Right kidney (tissue), 9 donors: Measurements from ENCODE around the gene MATR3.
A peak's percentile ranks its signal among the peaks of the same experiment; 100 is the strongest.

Experiments
- DNase-seq: peaks from one replicate; pipeline ENCODE4 v3.0.0-alpha.2; 2016
- long read RNA-seq, 8 donors: transcript quantifications; one replicate each; lab custom pipeline, GENCODE V29; 2026

Gene MATR3, protein sequence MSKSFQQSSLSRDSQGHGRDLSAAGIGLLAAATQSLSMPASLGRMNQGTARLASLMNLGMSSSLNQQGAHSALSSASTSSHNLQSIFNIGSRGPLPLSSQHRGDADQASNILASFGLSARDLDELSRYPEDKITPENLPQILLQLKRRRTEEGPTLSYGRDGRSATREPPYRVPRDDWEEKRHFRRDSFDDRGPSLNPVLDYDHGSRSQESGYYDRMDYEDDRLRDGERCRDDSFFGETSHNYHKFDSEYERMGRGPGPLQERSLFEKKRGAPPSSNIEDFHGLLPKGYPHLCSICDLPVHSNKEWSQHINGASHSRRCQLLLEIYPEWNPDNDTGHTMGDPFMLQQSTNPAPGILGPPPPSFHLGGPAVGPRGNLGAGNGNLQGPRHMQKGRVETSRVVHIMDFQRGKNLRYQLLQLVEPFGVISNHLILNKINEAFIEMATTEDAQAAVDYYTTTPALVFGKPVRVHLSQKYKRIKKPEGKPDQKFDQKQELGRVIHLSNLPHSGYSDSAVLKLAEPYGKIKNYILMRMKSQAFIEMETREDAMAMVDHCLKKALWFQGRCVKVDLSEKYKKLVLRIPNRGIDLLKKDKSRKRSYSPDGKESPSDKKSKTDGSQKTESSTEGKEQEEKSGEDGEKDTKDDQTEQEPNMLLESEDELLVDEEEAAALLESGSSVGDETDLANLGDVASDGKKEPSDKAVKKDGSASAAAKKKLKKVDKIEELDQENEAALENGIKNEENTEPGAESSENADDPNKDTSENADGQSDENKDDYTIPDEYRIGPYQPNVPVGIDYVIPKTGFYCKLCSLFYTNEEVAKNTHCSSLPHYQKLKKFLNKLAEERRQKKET
- long read RNA-seq, donor 1, full-length matches to known transcripts: 52 of 471 reads
- long read RNA-seq, donor 1, partial matches to known transcripts: 412 of 471 reads
- long read RNA-seq, donor 1, other reads (novel, unspliced or antisense): 7 of 471 reads
- long read RNA-seq, donor 2, full-length matches to known transcripts: 23 of 208 reads
- long read RNA-seq, donor 2, partial matches to known transcripts: 185 of 208 reads
- long read RNA-seq, donor 2, other reads (novel, unspliced or antisense): 0 of 208 reads
- long read RNA-seq, donor 3, full-length matches to known transcripts: 27 of 148 reads
- long read RNA-seq, donor 3, partial matches to known transcripts: 121 of 148 reads
- long read RNA-seq, donor 3, other reads (novel, unspliced or antisense): 0 of 148 reads
- long read RNA-seq, donor 4, full-length matches to known transcripts: 25 of 357 reads
- long read RNA-seq, donor 4, partial matches to known transcripts: 332 of 357 reads
- long read RNA-seq, donor 4, other reads (novel, unspliced or antisense): 0 of 357 reads
- long read RNA-seq, donor 5, full-length matches to known transcripts: 43 of 311 reads
- long read RNA-seq, donor 5, partial matches to known transcripts: 263 of 311 reads
- long read RNA-seq, donor 5, other reads (novel, unspliced or antisense): 5 of 311 reads
- long read RNA-seq, donor 6, full-length matches to known transcripts: 33 of 232 reads
- long read RNA-seq, donor 6, partial matches to known transcripts: 199 of 232 reads
- long read RNA-seq, donor 6, other reads (novel, unspliced or antisense): 0 of 232 reads
- long read RNA-seq, donor 7, full-length matches to known transcripts: 44 of 452 reads
- long read RNA-seq, donor 7, partial matches to known transcripts: 408 of 452 reads
- long read RNA-seq, donor 7, other reads (novel, unspliced or antisense): 0 of 452 reads
- long read RNA-seq, donor 8, full-length matches to known transcripts: 50 of 235 reads
- long read RNA-seq, donor 8, partial matches to known transcripts: 185 of 235 reads
- long read RNA-seq, donor 8, other reads (novel, unspliced or antisense): 0 of 235 reads

DNA sequence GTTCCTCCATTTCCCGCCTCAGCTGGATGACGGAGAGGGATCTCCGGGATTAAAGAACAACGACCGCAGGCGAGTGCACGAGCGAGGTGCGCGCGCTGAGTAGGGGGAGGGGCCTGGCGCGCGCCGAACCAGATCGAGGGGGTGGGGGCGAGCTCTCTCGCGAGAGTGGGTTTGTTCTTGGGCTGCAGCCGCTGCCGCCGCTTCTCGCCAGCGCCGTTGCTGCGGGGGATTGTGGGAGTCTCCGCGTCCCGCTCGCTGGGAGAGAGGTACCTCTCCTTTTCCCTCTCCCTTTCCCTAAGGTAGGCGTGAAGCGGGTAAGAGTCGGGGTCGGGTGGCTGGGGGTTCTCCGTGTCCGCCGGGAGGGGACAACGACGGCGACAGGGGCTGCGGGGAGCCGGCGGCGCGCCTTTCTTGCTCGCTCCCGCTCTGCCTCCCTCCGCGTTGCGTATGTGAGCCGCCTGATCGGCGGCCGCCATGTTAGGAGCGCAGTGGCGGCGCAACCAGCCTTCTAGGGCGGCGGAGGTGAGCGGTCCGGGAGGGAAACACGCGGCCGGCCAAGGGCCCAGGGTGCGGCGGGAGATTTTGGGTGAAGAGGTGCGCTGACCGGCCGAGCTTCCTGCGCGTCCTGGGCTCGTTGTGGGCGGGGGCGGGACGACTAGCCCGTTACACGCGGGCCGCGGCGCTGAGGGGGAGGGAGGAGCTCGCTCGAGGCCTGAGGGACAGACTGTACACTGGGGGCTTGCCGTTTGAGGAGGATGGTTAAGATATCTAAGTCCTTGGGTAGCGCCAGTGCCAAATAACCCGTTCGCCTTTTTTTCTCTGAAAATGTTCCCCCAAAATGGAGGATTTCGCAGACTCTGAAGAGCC lies at the start of gene MATR3:
MATR3 (plus strand) TSS at position 234 of the 867 bp plus-strand sequence. CDS start 13,676 bp downstream, outside the sequence.
- peak; percentile 100 for DNase-seq

DNA sequence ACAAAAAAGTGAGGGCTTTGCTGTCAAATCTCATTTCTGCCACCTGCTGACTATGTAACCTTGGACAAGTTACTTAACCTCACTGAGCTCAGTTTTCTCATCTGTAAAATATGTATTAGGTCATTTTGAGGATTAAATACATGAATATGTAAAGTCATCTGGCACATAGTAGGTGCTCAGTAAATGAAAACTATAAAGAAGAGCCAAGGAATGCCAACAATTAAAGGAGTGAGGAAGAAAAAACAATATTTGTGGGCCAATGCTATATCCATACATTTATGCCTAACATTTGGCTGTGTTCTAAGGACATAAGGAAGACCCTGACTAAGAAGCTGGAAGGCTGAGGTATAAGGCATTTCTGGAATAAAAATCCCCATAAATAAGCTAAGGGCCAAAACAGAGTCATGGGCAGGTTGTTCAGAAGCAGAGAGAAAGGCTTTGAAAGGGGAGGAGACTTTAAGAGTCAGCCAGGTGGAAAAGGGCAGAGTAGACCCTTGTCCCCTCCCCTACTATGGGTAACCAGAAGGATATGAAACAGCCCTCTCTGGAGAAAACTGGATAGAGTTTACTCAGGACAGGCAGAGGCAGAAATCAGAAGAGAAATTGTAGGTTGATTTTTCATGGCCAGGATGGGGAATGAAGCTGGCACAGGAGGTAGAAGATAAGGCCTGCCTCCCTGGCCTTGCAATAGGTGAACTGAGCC lies 47.8 kb upstream of the MATR3 start:
- DNase-seq: no peak

DNA sequence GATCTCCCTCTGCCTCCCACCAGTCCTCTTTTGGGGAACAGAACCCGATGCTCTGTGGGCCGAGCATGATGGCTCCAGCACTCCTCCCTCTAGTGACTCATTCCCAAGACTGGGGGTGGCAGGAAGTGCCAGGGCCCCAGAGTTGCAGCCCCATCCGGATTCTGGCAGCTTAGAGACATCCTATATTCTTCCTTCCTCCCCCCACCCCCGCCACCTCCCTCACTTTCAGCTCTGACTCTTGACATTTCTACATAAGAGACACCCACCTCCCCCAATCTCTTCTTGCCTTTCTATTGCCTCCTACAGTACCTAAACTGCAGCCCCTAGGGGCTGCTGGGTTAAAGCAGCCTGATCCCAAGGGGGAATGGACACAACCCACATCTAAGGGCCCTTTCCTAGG lies 47.1 kb upstream of the MATR3 start:
- DNase-seq: peak; percentile 19

DNA sequence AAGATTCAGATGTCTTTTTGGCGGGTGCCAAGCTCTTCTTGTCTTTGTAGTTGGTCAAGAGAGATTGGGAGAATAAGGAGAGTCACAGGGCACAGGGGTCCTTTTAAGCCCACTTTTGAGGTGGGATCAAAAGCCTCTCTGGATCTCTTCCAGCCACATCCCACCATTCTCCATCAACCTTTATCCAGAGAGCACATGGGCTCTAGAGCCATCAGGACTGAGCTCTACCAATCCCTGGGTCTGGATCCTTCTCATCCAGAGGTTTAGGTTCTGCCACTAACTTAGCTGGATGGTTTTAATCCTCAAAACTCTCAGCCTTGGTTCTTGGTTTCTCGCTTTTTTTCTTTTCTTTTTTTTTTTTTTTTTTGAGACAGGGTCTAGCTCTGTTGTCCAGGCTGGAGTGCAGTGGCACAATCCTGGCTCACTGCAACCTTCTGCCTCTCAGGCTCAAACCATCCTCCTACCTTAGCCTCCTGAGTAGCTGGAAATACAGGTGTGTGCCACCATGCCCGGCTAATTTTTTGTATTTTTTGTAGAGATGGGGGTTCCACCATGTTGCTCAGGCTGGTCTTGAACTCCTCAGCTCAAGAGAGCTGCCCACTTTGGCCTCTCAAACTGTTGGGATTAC lies 44.6 kb upstream of the MATR3 start:
- no peak for DNase-seq

DNA sequence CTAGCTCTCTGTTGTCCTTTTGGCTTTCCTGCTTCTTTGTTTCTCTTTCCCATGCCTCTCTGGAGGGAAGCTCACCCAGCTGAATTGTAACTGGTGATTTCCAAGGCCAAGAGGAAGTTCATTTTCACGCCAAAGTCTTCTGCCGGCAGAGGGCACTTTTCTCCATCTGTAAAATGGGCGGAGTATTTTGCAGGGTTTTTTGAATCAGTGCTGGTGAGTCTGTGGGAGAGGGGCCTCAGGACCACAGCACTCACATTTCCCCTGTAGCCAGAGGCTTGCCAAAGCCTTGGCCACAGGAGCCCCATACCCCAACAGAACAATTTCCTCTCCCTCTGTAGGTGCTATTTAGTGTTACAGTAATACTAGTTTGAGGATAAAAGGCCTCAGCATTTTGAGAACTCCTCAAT lies 42.3 kb upstream of the MATR3 start:
- no peak for DNase-seq

DNA sequence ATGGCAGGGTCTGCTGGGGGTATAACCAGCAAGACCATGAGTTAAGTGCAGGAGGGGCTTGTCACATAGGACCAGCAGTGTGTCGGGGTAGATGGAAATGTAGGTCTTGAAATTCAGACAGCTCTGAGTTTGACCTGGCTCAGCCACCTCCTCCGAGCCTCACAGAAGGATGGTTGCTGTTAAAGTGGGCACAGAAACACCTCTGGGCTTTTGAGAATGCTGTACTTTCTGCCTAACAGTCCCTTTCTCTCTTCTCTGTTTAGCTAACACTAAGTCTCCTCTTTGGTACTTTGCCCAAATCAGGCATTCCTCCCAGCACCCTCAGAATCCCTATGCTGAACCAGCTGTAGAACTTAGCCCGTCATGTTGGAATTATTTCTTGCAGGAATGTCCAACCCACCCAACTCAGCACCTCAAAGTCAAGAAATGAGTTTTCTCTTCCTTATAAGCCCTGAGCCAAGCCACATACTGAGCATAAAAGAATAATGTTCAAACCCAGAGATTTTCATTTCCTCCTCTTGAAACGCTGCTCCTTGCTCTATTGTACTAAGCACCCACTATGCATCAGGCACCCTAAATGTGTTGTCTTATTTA lies 41.7 kb upstream of the MATR3 start:
- DNase-seq: no peak

DNA sequence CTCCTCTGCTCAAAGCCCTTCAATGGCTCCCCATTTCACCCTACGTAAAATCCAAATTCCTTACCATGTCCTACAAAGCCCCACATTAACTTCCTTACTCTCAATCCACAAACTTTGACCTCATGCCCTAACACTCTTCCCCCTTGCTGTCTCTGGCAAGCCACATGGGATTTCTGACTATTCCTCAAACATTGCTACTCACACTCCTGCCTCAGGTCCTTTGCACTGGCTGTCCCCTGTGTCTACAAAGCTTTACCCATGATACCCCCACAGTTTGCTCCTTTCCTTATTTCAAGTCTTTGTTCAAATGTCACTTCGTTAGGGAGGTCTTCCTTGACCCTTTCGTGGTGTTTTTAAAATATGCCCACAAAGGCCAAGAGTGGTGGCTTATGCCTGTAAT lies 40.4 kb upstream of the MATR3 start:
- no peak for DNase-seq

DNA sequence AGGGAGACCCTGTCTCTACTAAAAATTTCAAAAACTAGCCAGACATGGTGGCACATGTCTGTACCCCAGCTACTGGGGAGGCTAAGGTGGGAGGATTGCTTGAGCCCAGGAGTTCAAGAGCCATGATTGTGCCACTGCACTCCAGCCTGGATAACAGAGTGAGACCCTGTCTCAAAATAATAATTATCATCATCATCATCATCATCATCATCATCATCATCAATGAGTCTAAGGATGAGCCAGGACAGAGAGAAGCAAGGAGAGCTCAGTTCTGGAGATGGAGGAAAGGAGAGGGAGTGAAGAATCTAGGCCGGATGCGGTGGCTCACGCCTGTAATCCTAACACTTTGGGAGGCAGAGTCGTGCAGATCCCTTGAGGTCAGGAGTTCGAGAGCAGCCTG lies 36.7 kb upstream of the MATR3 start:
- no peak for DNase-seq

DNA sequence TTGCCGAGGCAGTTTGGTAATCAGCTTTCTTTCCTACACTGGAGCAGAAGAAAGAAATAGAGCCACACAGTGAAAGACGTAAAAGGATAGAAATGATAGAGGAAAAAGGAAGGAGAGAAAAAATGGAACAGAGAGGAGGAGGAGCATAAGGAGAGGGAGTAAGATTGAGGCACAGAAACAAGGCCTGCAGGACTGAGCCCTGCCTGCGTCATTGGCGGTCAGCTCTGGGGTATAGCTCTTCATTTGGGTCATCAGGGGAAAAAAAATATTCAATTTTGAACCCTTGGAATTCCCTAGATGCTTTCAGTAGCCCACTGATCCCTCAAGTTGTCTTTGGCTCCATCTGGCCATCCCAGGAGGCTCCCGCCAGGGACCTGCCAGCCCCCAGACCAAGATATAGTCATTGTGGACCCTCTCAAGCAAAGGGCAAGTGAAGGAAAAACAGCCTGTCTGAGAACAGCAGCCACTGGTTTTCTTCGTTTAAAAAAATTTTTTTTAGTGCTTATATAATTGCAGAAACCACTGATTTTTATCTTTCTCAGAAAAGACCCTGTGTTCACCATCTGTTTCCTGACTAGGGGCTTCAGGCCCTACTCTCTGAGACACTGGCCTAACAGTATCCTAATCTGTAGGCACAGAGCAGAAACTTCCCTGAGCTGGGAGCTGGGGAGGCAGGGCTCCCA lies 31.3 kb upstream of the MATR3 start:
- DNase-seq: peak; percentile 16

DNA sequence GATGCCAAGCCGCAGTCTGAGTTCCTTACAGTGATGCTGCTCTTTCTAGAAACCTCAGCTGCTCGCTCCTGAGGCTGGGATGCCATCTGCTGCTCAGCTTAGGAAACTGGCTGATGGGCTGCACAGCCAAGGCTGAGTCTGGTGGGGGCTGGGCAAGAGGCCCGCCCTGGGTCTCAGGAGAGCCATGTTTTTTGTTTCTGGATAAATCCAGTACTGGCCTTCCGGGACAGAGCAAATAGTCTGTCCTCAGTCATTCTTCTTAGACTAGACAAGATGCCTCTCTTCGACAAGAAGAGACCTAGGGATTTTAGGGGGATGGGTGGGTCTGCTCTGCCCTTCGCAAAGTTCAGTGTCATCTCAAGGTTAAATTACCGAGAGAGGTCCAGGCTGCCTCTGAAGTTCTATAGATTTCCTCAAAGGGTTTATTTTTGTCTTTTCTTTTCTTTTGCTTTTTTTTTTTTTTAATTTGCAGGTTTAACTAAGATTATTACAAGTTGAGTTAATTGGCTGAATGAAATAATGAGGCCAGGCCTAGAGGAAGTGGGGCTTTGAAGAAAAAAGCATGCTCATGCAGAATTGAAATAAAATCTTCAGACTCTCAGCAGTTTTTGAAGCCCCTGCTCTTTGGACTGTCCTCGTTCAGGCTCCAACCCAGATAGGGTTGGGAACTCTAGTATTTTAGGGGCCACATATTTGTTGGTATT lies 30.6 kb upstream of the MATR3 start:
- peak; percentile 74 for DNase-seq

DNA sequence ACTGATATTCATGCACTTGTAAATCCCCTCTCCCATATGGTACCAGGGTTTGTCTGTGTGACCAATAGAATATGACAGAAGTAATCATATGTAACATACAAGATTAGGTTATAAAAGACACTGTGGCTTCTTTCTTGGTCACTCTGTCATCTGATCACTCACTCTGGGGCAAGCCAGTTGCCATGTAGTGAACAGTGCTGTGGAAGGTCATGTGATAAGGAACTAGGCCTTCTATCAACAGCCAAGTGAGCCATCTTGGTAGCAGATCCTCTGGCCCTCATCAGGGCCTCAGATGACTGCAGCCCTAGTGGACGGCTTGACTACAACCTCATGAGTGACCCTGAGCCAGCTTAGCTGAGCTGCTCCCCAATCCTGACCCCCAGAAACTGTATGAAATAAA lies 30.0 kb upstream of the MATR3 start:
- no peak for DNase-seq

DNA sequence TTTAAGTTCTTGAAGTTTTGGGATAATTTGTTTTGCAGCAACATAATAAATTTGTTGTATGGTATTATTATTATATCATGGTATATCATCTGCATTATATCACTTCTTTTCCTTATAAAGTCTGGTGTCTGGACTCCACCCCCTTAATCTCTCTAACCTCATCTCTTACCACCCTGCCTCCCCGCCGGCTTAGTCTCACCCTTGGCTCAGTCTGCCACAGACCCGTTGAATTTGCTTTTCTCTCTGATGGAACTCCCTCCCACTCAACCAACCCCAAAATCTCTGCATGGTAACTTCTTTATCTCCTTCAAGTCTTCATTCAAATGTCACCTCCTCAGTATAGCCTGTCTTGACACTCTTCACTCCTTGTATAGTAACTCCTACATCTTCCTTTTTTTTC lies 29.6 kb upstream of the MATR3 start:
- no peak for DNase-seq

DNA sequence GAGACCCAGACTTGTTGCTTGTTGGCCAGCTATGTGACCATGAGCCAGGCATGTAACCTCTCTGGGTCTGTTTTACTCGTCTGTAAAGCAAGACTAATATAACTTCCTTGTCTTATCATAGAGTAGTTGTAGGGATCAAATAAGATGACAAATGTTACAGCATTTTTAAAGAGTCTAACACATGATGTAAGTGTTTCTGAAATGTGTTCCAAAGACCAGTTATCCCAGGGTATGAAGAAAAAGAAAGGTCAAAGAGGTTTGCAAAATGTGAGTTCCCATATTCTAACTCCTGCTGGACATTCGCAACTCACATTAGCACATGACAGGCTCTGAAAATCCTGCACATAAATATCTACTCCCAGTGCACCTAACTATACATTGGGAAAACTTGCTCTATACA lies 28.5 kb upstream of the MATR3 start:
- DNase-seq: no peak

DNA sequence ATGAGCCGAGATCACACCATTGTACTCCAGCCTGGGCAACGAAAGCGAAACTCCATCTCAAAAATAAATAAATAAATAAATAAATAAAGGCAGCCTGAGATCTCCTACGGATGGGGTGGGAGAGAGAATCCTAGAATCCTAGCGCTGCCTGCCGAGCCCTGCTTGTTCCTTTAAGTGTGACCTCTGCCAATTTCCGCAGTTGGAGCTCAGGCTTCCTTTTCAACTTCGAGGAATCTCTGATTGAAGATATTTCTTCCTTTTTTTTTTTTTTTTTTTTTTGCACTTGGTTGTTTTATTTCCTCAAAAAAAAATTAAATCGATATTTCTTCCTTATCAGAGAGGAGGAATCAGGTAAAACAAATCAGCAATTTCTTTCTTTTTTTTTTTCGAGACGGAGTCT lies 27.3 kb upstream of the MATR3 start:
- no peak for DNase-seq

DNA sequence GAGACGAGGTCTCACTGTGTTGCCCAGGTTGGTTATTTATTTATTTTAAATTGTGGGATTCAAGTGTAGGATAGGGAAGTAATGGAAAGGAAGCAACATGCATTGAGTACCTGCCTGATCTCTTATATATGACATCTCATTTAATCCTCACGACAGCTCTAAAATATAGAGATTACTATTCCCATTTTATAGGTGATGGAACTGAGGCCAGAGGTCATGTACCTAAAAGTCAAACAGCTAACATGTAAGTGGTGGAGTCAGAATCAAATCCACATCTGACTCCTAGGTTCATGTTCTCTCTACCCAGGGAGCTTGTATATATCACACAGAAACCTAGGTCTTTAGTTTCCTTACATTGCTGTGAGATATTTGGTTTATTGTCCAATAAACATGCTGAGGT lies 26.1 kb upstream of the MATR3 start:
- no peak for DNase-seq

DNA sequence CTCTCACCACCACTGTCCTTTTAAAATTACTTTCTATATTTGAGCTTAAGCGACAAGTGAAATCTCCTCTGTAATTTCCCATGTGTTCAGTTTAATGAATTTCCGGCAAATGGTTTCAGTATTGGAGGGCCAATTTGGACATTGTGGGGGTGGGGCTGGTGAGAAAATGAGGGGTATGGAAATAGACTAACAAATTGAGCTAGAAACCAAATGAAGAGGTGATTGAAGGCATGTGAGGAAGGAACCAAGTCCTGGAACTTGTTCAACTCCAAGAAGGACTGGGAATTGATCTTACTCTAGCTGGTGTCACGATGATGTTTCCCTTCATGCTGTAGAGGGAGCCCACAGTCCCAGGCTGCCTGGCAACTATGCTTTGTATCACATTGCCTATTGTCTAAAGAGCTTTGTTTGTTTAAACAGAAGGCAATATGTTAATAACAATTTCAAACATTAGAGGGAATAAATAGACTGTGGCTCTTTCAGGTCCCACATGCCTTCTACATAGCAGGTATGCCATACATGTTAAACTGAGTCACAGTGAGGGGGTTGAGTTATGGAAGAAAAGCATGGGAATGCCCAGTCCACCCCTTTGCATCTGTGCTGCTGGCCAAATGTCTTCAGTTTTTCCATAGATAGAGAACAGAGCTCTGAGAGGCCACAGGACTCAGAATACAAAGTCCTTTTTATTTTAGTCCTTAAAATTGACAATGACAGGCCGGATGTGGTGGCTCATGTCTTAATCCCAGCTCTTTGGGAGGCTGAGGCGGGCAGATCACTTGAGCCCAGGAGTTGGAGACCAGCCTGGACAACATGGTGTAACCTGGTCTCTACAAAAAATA lies 25.0 kb upstream of the MATR3 start:
- no peak for DNase-seq
